Cortex of kidney (tissue), 1 donor: Measurements from ENCODE around the gene GEMIN5.

Experiments used
- DNase-seq: peaks from one replicate; lab custom pipeline; 2025; lab: John Stamatoyannopoulos, UW

The GEMIN5 gene

DNA sequence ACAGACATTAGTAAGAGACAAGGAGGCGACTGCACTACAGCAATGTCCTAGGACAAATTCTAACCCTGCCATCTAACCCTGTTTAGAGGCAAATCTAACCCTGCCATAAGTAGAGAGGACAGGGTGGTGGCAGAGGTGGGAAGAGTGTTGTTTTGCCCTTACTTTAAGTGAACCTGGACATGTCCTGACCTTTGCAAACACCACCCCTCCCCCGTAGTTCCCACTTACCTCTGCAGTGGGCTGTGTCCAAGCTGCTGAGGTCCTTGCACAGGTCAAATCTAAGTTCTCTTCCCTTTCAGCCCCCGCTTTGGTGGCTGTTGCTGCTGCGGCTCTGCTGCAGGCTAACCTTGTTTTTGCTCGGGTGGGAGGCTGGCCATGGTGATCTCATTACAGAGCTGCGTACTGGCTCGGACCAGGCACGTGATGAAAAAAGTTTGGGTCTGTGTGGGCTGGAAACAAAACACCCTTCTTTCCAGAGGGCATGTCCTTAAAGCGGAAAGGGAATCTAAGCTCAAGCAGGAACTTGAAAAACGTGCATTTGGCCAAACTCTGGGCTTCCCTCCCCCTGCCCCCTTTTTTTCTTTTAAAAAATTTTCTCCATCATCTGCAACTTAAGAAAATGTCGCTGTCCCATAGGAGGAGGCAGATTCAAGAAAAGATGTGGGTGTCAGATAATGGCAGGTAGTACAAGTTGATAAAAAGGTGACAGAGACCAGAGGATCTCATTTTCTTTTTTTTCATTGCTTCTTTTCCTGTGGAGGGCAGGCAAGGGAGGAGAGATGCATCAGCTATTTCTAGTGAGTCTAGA, 87.6 kb downstream of the GEMIN5 start, which contains the start of gene FAXDC2:
FAXDC2 (minus strand) TSS at position 349 of the 808 bp plus-strand sequence. CDS start 12,425 bp downstream, outside the sequence.
- no peak for DNase-seq

DNA sequence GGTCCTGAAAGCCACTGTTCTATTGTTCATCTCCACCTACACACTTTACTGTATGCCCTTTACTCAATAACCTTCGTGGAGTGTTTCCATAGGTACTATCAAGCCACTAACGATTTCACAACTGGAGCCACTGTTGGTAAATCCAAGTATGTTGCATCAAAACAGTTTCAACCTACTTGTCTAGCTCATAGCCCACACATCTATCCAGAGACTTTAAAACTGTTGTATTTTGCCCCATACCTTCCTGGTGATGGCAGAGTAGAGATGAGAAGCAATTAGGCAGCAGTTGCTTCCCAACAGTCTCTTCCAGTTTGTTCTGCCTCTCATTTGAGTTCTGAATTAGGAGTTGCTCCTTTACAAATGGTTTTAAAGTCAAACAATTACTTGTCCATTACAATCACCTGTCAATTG, 88.2 kb downstream of the GEMIN5 start:
- DNase-seq = no peak

DNA sequence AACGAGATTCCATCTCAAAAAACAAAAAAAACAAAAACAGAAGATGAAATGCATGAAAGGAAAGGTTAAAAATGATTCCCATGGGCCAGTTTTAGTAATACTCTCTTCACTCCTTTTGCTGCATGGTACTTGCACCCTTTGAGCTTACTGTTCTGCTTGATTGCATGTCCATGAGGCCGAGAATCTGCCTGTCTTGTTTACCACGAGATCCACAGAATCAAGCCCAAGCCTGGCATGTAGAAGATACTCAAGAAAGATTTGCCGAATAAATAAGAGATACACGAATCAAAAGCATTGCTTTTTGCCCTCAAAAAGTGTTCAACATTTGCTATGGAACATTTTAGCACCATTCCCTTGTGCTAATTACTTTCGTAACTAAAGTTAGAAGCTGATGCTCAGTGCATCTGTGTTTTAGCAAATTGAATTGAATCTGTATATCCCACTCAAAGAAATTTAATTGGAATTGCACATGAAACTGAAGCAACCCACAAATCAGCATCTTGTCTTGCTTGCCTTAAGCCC, 88.7 kb downstream of the GEMIN5 start:
- no peak for DNase-seq

DNA sequence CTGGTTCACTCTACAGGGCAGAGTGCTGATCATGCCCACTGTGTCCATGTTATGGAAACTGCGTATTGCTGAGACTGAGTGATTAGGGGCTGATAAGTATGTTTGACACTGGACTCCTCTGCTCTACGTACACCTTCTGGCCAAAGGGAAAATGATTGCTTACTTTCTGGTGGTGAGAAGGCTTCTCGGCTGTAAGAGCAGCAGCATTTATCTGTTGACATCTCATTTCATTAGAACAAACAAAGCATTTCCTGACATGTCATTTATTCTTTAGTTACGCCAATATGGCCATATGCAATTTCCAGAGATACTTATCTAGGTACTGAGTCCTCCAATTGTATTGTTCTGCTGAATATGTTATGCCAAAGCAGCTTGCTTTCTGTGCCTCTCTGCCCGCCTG, 93.2 kb downstream of the GEMIN5 start:
- DNase-seq = no peak

DNA sequence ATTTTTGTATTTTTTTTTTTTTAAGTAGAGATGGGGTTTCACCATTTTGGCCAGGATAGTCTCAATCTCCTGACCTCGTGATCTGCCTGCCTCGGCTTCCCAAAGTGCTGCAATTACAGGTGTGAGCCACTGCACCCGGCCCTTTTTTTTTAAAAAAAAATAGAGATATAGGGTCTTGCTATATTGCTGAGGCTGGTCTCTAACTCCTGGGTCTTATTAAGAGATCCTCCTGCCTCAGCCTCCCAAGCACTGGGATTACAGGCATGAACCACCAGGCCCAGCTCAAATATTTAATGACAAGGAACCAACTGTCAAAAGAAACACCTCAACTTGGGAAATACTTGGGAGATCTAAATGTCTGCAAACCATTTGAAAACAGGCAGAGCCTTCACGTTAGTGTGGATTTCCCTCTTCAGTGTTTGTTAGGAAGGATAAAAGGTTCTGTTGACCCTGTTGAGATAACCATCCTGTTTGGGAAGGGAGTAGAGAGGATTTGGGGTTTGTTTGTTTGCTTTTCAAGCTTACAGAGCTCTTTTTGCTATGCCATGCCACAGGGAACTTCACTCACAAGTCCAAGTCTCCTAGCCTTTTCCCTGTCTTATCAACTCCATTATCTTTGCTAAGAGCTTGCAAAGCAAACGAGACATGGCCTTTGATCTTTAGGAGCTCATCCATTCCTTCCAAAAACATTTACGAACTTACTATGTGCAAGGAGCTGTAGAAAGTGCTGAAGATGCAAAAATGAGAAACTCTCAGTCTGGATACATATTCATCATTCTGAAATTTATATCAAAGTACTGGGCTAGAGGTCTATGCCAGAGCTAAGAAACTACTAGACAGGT, 95.1 kb downstream of the GEMIN5 start:
- DNase-seq = no peak

DNA sequence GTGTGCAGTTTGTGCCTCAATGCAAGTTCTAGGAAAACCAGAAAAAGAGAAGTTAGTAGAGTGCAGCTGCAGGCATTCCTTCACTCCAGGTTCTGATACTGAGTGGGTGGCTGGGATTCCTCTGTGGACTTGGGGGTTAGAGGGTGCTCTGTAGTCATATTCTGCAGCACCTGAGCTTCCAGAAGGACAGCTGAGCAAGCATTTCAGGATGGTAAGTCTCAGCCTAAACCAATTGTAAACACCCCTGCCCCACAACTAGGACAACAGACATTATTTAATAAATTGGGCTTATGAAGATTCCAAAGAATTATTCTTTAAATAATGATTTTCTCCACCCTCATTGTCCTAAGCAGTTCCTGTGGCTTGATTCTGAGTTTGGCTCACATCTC, 96.7 kb downstream of the GEMIN5 start:
- no peak for DNase-seq

DNA sequence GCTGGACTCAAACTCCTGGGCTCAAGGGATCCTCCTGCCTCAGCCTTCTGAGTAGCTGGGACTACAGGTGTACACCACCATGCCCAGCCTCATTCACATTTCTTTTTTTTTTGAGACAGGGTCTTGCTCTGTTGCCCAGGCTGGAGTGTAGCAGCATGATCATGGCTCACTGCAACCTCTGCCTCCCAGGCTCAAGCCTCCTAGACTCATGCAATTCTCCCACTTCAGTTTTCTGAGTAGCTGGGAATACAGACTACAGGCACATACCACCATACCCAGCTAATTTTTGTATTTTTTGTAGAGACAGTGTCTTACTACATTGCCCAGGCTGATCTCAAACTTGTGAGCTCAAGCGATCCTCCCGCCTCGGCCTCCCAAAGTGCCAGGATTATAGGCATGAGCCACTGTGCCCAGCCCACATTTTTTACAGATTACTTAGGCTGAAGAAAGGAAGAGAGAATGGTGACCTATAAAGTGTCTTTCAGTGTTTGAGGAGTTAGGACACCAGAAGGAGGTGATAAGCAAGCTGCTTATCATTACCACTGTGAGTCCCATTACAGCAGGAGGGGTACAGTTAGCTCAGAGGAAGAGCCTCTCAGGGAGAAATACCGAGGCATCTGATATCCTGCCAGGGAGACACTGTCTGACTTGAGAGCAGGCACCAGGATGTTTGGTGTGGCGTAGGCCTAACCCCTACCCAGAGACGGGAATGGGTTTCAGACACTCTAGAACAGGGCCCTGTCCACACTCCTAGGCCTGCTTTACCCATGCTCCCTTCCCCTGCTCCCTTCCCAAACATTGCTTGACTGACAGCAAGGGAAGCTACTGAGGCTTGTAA, 97.4 kb downstream of the GEMIN5 start:
- DNase-seq = no peak
